ENCODE results near the gene FSCN2. TPM values are rescaled to one million over a fixed set of nuclear protein-coding genes. Genes with fewer than 3 reads are reported as not detected.

Gene FSCN2
- total and polyA plus RNA-seq, 2 of the 4 experiments (the other 2 are of a cell fraction), result 0.18 to 0.84 TPM

DNA sequence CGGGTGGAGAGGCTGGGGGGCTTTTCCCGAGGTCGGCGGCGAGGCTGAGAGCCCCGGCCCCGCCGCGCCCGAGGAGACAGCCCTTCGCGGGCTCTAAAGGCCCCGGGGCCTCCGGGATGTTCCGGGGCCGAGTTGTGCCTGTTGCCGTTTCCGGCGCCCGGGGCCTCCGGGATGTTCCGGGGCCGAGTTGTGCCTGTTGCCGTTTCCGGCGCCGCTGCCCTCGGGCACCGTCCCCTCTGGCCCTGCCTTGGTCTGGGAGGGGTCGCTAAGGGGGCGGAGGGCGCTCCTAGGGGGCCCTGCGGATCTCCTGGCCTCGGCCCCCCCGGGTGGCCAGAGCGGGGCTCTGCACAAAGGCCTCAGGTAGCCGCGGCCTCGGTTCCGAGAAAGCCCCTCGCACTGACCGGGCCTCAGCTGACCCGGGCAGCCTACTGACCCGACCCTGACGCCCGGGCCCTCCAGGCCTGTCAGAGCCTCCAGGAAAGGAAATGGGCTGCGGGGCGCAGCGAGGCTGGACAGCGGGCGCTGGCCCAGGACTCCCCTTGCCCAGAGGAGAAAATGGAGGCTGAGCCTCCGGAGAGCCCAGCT is 39.8 kb upstream of the FSCN2 start:
- peak overlapping the region; percentile 14; the same call in 1 of the 2 replicates for H3K56ac ChIP-seq (ENCODE audit: extremely low read depth, insufficient read depth, low read length)
- no TSS peak for BruUV-seq (replicated peaks)
- ChIA-PET POLR2A (ENCODE audit: unreplicated experiment) (no interaction called here), CTCF (interaction anchor here (1.0 kb wide), 1 partner anchor 11 kb away, joined by 4 read pairs; no protein-coding TSS in a partner anchor)
- peak overlapping the region; percentile 98 for H3K14ac ChIP-seq (replicated peaks; ENCODE audit: low read depth, low read length)
- H3K79me1 ChIP-seq (ENCODE audit: low read depth in 1 of 2, low read length in 2 of 2), result peaks cover 2 to 3% of the 10 kb centered on the region in 2 experiments; a peak in 2 of 4 replicates
- H2BK120ac ChIP-seq (ENCODE audit: low read depth, low read length), result peak overlapping the region; percentile 68; the same call in 1 of the 2 replicates
- H3K27ac ChIP-seq (ENCODE audit: insufficient read depth, low read length), result peak overlapping the region; percentile 86
- H3K9me3 ChIP-seq (ENCODE audit: control insufficient read depth, insufficient read depth, low read length), result no peaks in the 10 kb centered on the region
- dilution Hi-C loops (cut with HindIII; ENCODE audit: low sequenced_read_pairs, unreplicated experiment) (no loop called here), in situ Hi-C loops (cut with MboI; ENCODE audit: low sequenced_read_pairs) (no loop called here), intact Hi-C loops (cut with micrococcal nuclease) (no loop called here)
- peak overlapping the region; percentile 90; the same call in 1 of the 2 replicates for H4K91ac ChIP-seq (ENCODE audit: insufficient read depth, low read depth, low read length)
- peak overlapping the region; percentile 95 for H3K23ac ChIP-seq (ENCODE audit: low read depth, low read length)
- H4K5ac ChIP-seq (ENCODE audit: low read depth, low read length), result peak overlapping the region; percentile 65; the same call in 1 of the 2 replicates
- H4K20me1 ChIP-seq (ENCODE audit: insufficient read depth, low read length), result no peaks in the 10 kb centered on the region
- peak overlapping the region; percentile 98 for H2AK9ac ChIP-seq (replicated peaks; ENCODE audit: low read depth, low read length, poor library complexity)
- peak overlapping the region; percentile 98 for H3K4ac ChIP-seq (ENCODE audit: low read depth, low read length)
- ATAC-seq (ENCODE audit: low read depth), result peak; percentile 18
- H3K9ac ChIP-seq (ENCODE audit: low read depth, low read length), result peak overlapping the region; percentile 78
- no peak overlapping the region for H2BK20ac ChIP-seq (ENCODE audit: low read depth, low read length)
- H3K9me1 ChIP-seq (ENCODE audit: insufficient read depth, low read length), result peaks cover 2% of the 10 kb centered on the region
- peak overlapping the region; percentile 64 for H2BK5ac ChIP-seq (ENCODE audit: low read depth, low read length, poor library complexity, severe bottlenecking)
- 12% methylated on average over 29 of the region's 52 CpGs; no CpG with 5 or more reads in 1 of the 2 experiments for WGBS, 2 experiments (ENCODE audit: extremely low coverage in 2 of 2, insufficient read length in 1 of 2)
- H3K36me3 ChIP-seq (ENCODE audit: control insufficient read depth, insufficient read depth, low read length), result no peaks in the 10 kb centered on the region
- DNase-seq, result no peak
- H3K4me3 ChIP-seq (ENCODE audit: insufficient read depth, low read depth, low read length), result peak overlapping the region; percentile 52
- H2AK5ac ChIP-seq (ENCODE audit: low read depth, low read length), result peak overlapping the region; percentile 92
- no peak for TF ChIP-seq RAD21 (IDR thresholded peaks at IDR 0.05; ENCODE audit: low read length)
- peak; percentile 8; the same call in 1 of the 2 replicates for TF ChIP-seq MAZ (IDR thresholded peaks at IDR 0.05; ENCODE audit: borderline replicate concordance, low read depth, low read length)
- H2AFZ ChIP-seq (replicated peaks; ENCODE audit: low read length, poor library complexity), result peak overlapping the region; percentile 99
- peak overlapping the region; percentile 5; the same call in 1 of the 2 replicates for H3K18ac ChIP-seq (ENCODE audit: low read depth, low read length)
- peak overlapping the region; percentile 55; the same call in 1 of the 2 replicates for H3K4me2 ChIP-seq (ENCODE audit: low read depth, low read length)
- peaks cover 10% of the 10 kb centered on the region; the same call in 1 of the 2 replicates for H3K27me3 ChIP-seq (ENCODE audit: control insufficient read depth, insufficient read depth, low read length)
- peak overlapping the region; percentile 84 to 91 for H4K8ac ChIP-seq (ENCODE audit: low read depth in 2 of 2, low read length in 2 of 2)
- H3K4me1 ChIP-seq (ENCODE audit: control insufficient read depth, insufficient read depth, low read length), result peaks cover 7% of the 10 kb centered on the region; the same call in 1 of the 2 replicates
- H2BK15ac ChIP-seq (ENCODE audit: low read depth, low read length), result no peak overlapping the region

All from IMR-90 (cell line).